Measurements from ENCODE around the gene RBM44. TPM values are rescaled to one million over a fixed set of nuclear protein-coding genes. Genes with fewer than 3 reads are reported as not detected.
"Not testable (repeated sequence)": the region's sequence is repeated elsewhere in the genome, so short reads cannot be mapped to it uniquely, and the experiment has no call there.

The RBM44 gene
- total RNA-seq, 4 donors from 2014 or later: under 0.01 to 3.6 (median 1.8) TPM

GRCh38 chr2:237833546-237833945, 35.0 kb downstream of the RBM44 start:
- Histone ChIP-seq H3K27ac (no peak overlapping the region), H3K4me1 (no peaks in the 10 kb centered on the region), H3K9me3 (no peaks in the 10 kb centered on the region), H3K4me3 (no peak overlapping the region), H3K36me3 (no peaks in the 10 kb centered on the region), H3K27me3 (no peaks in the 10 kb centered on the region)
- intact Hi-C loops (cut with DNase I; ENCODE audit: low total_unique reads): no loop called here
- TF ChIP-seq POLR2A (IDR thresholded peaks at IDR 0.05) (no peak), CTCF (IDR thresholded peaks at IDR 0.05) (no peak)
- no peak for DNase-seq

GRCh38 chr2:237835372-237835771, 36.8 kb downstream of the RBM44 start:
- Histone ChIP-seq H3K4me3 (no peak overlapping the region), H3K9me3 (no peaks in the 10 kb centered on the region), H3K27me3 (no peaks in the 10 kb centered on the region), H3K27ac (no peak overlapping the region), H3K4me1 (no peaks in the 10 kb centered on the region), H3K36me3 (no peaks in the 10 kb centered on the region)
- intact Hi-C loops (cut with DNase I; ENCODE audit: low total_unique reads): no loop called here
- no peak for DNase-seq
- TF ChIP-seq CTCF (IDR thresholded peaks at IDR 0.05): no peak
- no peak for TF ChIP-seq POLR2A (IDR thresholded peaks at IDR 0.05)

GRCh38 chr2:237841051-237841450, 42.5 kb downstream of the RBM44 start:
- no peaks in the 10 kb centered on the region for H3K36me3 ChIP-seq
- no peaks in the 10 kb centered on the region for H3K9me3 ChIP-seq
- intact Hi-C loops (cut with DNase I; ENCODE audit: low total_unique reads): no loop called here
- no peak overlapping the region for H3K27ac ChIP-seq
- H3K4me1 ChIP-seq: no peaks in the 10 kb centered on the region
- no peak overlapping the region for H3K4me3 ChIP-seq
- no peak for DNase-seq
- H3K27me3 ChIP-seq: no peaks in the 10 kb centered on the region
- TF ChIP-seq CTCF (IDR thresholded peaks at IDR 0.05): no peak
- TF ChIP-seq POLR2A (IDR thresholded peaks at IDR 0.05): no peak

- DNase-seq; H3K4me3 ChIP-seq; H3K9me3 ChIP-seq; H3K36me3 ChIP-seq; H3K4me1 ChIP-seq; intact Hi-C loops (cut with DNase I; ENCODE audit: low total_unique reads); H3K27me3 ChIP-seq; H3K27ac ChIP-seq: not testable (repeated sequence)
Observed at GRCh38 chr2:237848940-237849339, 50.4 kb downstream of the RBM44 start.

GRCh38 chr2:237854295-237854694, 55.7 kb downstream of the RBM44 start:
- H3K36me3 ChIP-seq: no peaks in the 10 kb centered on the region
- no peak overlapping the region for H3K4me3 ChIP-seq
- no peaks in the 10 kb centered on the region for H3K27me3 ChIP-seq
- no peaks in the 10 kb centered on the region for H3K9me3 ChIP-seq
- no peaks in the 10 kb centered on the region for H3K4me1 ChIP-seq
- no peak for DNase-seq
- no peak for TF ChIP-seq POLR2A (IDR thresholded peaks at IDR 0.05)
- TF ChIP-seq CTCF (IDR thresholded peaks at IDR 0.05): no peak
- no peak overlapping the region for H3K27ac ChIP-seq
- intact Hi-C loops (cut with DNase I; ENCODE audit: low total_unique reads): no loop called here

GRCh38 chr2:237857791-237858190, 59.2 kb downstream of the RBM44 start:
- Histone ChIP-seq H3K4me3 (no peak overlapping the region), H3K27ac (peak overlapping the region; percentile 98 to 100), H3K36me3 (no peaks in the 10 kb centered on the region), H3K9me3 (no peaks in the 10 kb centered on the region), H3K27me3 (no peaks in the 10 kb centered on the region), H3K4me1 (peaks cover 1 to 10% of the 10 kb centered on the region in 2 donors)
- no peak for TF ChIP-seq CTCF (IDR thresholded peaks at IDR 0.05)
- TF ChIP-seq POLR2A (IDR thresholded peaks at IDR 0.05): no peak
- DNase-seq: peak in 1 of 2 donors; percentile 19
- intact Hi-C loops (cut with DNase I; ENCODE audit: low total_unique reads): loop anchor here (2.0 kb wide), 1 partner anchor 405 kb away; no protein-coding TSS in a partner anchor

Data from uterus (tissue), 4 donors.